PC-9 (cell line): Measurements from ENCODE around the gene MDFIC. TPM values are rescaled to one million over a fixed set of nuclear protein-coding genes. Genes with fewer than 3 reads are reported as not detected.

ENCODE experiments used
- BruUV-seq: library from RNA; stranded (reverse); fragments of 400-500 nt; replicated peaks from 2 replicates; lab custom pipeline; 2021; lab: Mats Ljungman, UMichigan
- CTCF ChIA-PET: fragments of 300-600 bp; sonication (Branson Sonifier 250); formaldehyde crosslinking; loops from one replicate; lab custom pipeline; 2022; ENCODE audit warnings: antibody characterized with exemption; lab: Charles Lee
- POLR2A ChIA-PET: fragments of 300-600 bp; sonication (Branson Sonifier 250); formaldehyde crosslinking; loops from one replicate; lab custom pipeline; 2022; ENCODE audit warnings: antibody characterized with exemption; ENCODE audit not compliant: unreplicated experiment; lab: Charles Lee
- DNase-seq, 2 experiments: peaks; one replicate each; pipeline versions ENCODE4 v3.0.0 to v3.0.0-alpha.2; 2015 to 2022; ENCODE audit warnings: mixed read lengths in 1 of 2
- H2AFZ ChIP-seq: fragments of 200-600 bp; sonication (generic); 2 replicates; pipeline ENCODE4 v1.8.1; 2017; ENCODE audit warnings: antibody characterized with exemption
- H3F3A ChIP-seq: fragments of 200-600 bp; sonication (generic); 2 replicates; pipeline ENCODE4 v1.8.1; 2017; ENCODE audit warnings: antibody characterized with exemption, mild to moderate bottlenecking, low read depth; ENCODE audit not compliant: insufficient read depth
- H3K27ac ChIP-seq: fragments of 200-600 bp; sonication (generic); 2 replicates; pipeline ENCODE4 v1.6.1; 2016; ENCODE audit warnings: mixed run types
- H3K27me3 ChIP-seq: fragments of 200-600 bp; sonication (generic); 2 replicates; pipeline ENCODE4 v1.6.1; 2016; ENCODE audit warnings: low read depth, mixed run types; ENCODE audit not compliant: insufficient read depth
- H3K36me3 ChIP-seq: fragments of 200-600 bp; sonication (generic); 2 replicates; pipeline ENCODE4 v1.6.1; 2016; ENCODE audit warnings: low read depth, mixed run types
- H3K4me1 ChIP-seq: fragments of 200-600 bp; sonication (generic); replicated peaks from 2 replicates; pipeline ENCODE4 v1.6.1; 2016; ENCODE audit warnings: mixed run types; ENCODE audit not compliant: insufficient read depth
- H3K4me2 ChIP-seq: fragments of 200-600 bp; sonication (generic); 2 replicates; pipeline ENCODE4 v1.6.1; 2017; ENCODE audit warnings: mixed run types
- H3K4me3 ChIP-seq: fragments of 200-600 bp; sonication (generic); 2 replicates; pipeline ENCODE4 v1.6.1; 2016; ENCODE audit warnings: mixed run types
- H3K79me2 ChIP-seq: fragments of 200-600 bp; sonication (generic); 2 replicates; pipeline ENCODE4 v1.6.1; 2017; ENCODE audit warnings: low read depth, mixed run types
- H3K9me2 ChIP-seq: fragments of 200-600 bp; sonication (generic); 2 replicates; pipeline ENCODE4 v1.8.1; 2017; ENCODE audit warnings: mild to moderate bottlenecking; ENCODE audit not compliant: insufficient read depth
- H3K9me3 ChIP-seq: fragments of 200-600 bp; sonication (generic); 2 replicates; pipeline ENCODE4 v1.8.1; 2016; ENCODE audit warnings: low read depth; ENCODE audit not compliant: insufficient read depth
- H4K20me1 ChIP-seq: fragments of 200-600 bp; sonication (generic); 2 replicates; pipeline ENCODE4 v1.8.1; 2017; ENCODE audit not compliant: insufficient read depth
- EZH2 ChIP-seq: fragments of 200-600 bp; sonication (generic); IDR thresholded peaks from 2 replicates; pipeline ENCODE4 v1.8.0; 2017; ENCODE audit warnings: antibody characterized with exemption, low read depth
- intact Hi-C: fragments of 100-400 bp; cut with micrococcal nuclease; formaldehyde crosslinking; loops from one replicate; pipeline ENCODE4 v1.10.0; 2022; ENCODE audit not compliant: unreplicated experiment
- total RNA-seq: library from RNA; stranded (reverse); gene quantifications from 2 replicates; pipeline ENCODE4 v1.2.3, GENCODE V29; 2021
- TF ChIP-seq, protein P1 (sequence below): fragments of 200-600 bp; sonication (generic); conservative IDR thresholded peaks from 2 replicates; pipeline ENCODE4 v1.6.1; 2017; ENCODE audit warnings: mixed run types, antibody characterized with exemption, mild to moderate bottlenecking, moderate library complexity

The MDFIC gene
- total RNA-seq, 1 experiment from 2014 or later = 38.9 TPM

DNA sequence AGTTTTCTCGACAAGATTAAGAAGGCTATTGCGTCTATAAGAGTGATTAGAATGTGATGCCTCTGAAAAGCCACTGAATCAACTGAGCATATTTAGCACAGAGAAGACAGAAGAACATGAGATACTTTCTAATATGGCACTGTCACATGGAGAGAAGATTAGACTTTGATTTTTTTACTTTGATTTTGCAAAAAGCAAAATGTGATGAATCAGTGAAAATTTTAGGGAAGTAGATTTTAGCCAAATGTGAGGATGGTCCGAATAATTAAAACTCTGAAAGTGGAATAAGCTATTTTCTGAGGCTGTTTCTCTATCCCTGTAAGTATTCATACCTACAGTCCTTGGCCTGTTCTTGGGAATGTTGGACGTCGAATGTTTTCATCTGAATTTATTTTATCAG is 11.8 kb downstream of the MDFIC start:
- no peaks in the 10 kb centered on the region for H3K9me2 ChIP-seq
- intact Hi-C loops = no loop called here
- 0 out of 2 replicates have a peak, but pooled peaks cover 11% of the 10 kb centered on the region for H3K36me3 ChIP-seq
- H3K4me1 ChIP-seq = no peaks in the 10 kb centered on the region
- no peak overlapping the region for H3K27ac ChIP-seq
- H3K9me3 ChIP-seq = no peaks in the 10 kb centered on the region
- H4K20me1 ChIP-seq = no peaks in the 10 kb centered on the region
- no TSS peak for BruUV-seq
- peaks cover 61% of the 10 kb centered on the region for H3K79me2 ChIP-seq
- H3F3A ChIP-seq = no peaks in the 10 kb centered on the region
- no peak for DNase-seq
- no peaks in the 10 kb centered on the region for H3K27me3 ChIP-seq
- H2AFZ ChIP-seq = no peak overlapping the region
- ChIA-PET CTCF (interaction anchor here (0.7 kb wide), 1 partner anchor 276 kb away, joined by 3 read pairs; no protein-coding TSS in a partner anchor), POLR2A (no interaction called here)
- TF ChIP-seq, protein P1, sequence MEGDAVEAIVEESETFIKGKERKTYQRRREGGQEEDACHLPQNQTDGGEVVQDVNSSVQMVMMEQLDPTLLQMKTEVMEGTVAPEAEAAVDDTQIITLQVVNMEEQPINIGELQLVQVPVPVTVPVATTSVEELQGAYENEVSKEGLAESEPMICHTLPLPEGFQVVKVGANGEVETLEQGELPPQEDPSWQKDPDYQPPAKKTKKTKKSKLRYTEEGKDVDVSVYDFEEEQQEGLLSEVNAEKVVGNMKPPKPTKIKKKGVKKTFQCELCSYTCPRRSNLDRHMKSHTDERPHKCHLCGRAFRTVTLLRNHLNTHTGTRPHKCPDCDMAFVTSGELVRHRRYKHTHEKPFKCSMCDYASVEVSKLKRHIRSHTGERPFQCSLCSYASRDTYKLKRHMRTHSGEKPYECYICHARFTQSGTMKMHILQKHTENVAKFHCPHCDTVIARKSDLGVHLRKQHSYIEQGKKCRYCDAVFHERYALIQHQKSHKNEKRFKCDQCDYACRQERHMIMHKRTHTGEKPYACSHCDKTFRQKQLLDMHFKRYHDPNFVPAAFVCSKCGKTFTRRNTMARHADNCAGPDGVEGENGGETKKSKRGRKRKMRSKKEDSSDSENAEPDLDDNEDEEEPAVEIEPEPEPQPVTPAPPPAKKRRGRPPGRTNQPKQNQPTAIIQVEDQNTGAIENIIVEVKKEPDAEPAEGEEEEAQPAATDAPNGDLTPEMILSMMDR = no peak
- no peak for TF ChIP-seq EZH2
- H3K4me2 ChIP-seq = no peak overlapping the region
- H3K4me3 ChIP-seq = no peak overlapping the region

DNA sequence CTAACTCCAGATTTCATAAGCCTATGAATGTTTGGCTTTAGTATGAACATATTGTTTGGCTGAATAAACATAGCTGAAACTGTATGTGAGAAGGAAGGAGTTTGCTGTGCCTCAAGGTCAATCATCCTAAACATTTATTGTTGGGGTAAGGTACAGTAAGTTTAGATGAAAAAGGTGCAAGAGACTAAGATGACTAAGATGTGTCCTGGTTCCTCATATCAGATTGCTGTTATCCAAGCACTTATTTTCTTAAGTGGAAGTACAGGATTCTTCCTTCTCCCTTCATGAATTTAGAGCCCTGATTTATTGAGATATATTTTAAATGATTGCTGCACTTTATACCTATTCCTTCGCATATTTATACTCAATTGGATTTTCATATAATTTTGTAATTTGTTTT is 12.2 kb downstream of the MDFIC start:
- Histone ChIP-seq H3K36me3 (0 out of 2 replicates have a peak, but pooled peaks cover 11% of the 10 kb centered on the region), H2AFZ (no peak overlapping the region), H4K20me1 (no peaks in the 10 kb centered on the region), H3K27me3 (no peaks in the 10 kb centered on the region), H3K9me2 (no peaks in the 10 kb centered on the region), H3K9me3 (no peaks in the 10 kb centered on the region), H3K27ac (no peak overlapping the region), H3K79me2 (peaks cover 60% of the 10 kb centered on the region), H3F3A (no peaks in the 10 kb centered on the region), H3K4me2 (no peak overlapping the region), H3K4me3 (no peak overlapping the region), H3K4me1 (no peaks in the 10 kb centered on the region)
- intact Hi-C loops = no loop called here
- DNase-seq = no peak
- ChIA-PET CTCF (interaction anchor here (0.7 kb wide), 1 partner anchor 277 kb away, joined by 3 read pairs; no protein-coding TSS in a partner anchor), POLR2A (no interaction called here)
- TF ChIP-seq, protein P1 = no peak
- no peak for TF ChIP-seq EZH2
- no TSS peak for BruUV-seq

DNA sequence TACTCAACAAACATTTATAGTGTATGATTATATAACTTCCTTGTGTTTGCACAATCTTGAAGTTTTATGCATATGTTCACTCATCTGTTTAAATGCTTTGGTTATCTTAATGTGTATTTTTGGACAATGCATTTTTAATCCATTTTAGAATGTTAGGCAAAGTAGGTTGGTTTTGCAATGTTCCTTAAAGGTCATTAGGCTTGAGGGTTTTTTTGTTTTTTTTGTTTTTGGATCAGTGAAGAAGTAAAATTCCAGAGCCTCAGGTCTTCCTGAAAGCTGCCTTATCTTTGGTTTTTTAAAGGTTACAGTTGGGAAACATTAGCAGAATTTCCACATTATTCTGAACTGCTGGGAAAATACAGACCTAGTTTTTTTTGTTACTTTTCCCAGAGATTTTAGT is 12.8 kb downstream of the MDFIC start:
- H3K9me3 ChIP-seq = no peaks in the 10 kb centered on the region
- no peak overlapping the region for H3K27ac ChIP-seq
- no peaks in the 10 kb centered on the region for H3K9me2 ChIP-seq
- H3K4me2 ChIP-seq = no peak overlapping the region
- peaks cover 64% of the 10 kb centered on the region for H3K79me2 ChIP-seq
- CTCF ChIA-PET = no interaction called here
- no peaks in the 10 kb centered on the region for H4K20me1 ChIP-seq
- H3K36me3 ChIP-seq = 0 out of 2 replicates have a peak, but pooled peaks cover 11% of the 10 kb centered on the region
- H3K27me3 ChIP-seq = no peaks in the 10 kb centered on the region
- no peaks in the 10 kb centered on the region for H3K4me1 ChIP-seq
- POLR2A ChIA-PET = no interaction called here
- no peak for TF ChIP-seq EZH2
- TF ChIP-seq, protein P1 = no peak
- H3K4me3 ChIP-seq = no peak overlapping the region
- intact Hi-C loops = no loop called here
- H2AFZ ChIP-seq = no peak overlapping the region
- BruUV-seq = no TSS peak
- DNase-seq = no peak
- no peaks in the 10 kb centered on the region for H3F3A ChIP-seq
